ENCODE data around the gene RAI1. TPM values are rescaled to one million over a fixed set of nuclear protein-coding genes. Genes with fewer than 3 reads are reported as not detected.

Gene RAI1
- total RNA-seq, 1 donor from 2014 or later, result 31.1 TPM

- ATAC-seq (no peak), DNase-seq (no peak)
- Histone ChIP-seq H3K4me3 (no peak overlapping the region), H3K9me3 (no peaks in the 10 kb centered on the region), H3K4me1 (peaks cover 63% of the 10 kb centered on the region), H3K27me3 (ENCODE audit: low read depth) (no peaks in the 10 kb centered on the region), H3K27ac (no peak overlapping the region), H3K36me3 (peaks cover 11% of the 10 kb centered on the region)
- intact Hi-C loops (cut with DNase I), result no loop called here
- no peak for TF ChIP-seq CTCF (IDR thresholded peaks at IDR 0.05)
These were observed 152.6 kb downstream of the RAI1 start for GRCh38 chr17:17833658-17834357.

GRCh38 chr17:17834974-17835373 is 153.7 kb downstream of the RAI1 start:
- ATAC-seq (no peak), DNase-seq (no peak)
- Histone ChIP-seq H3K36me3 (peaks cover 11% of the 10 kb centered on the region), H3K4me3 (peak overlapping the region; percentile 98), H3K9me3 (no peaks in the 10 kb centered on the region), H3K27ac (peak overlapping the region; percentile 100), H3K27me3 (ENCODE audit: low read depth) (no peaks in the 10 kb centered on the region), H3K4me1 (peaks cover 72% of the 10 kb centered on the region)
- intact Hi-C loops (cut with DNase I), result no loop called here
- no peak for TF ChIP-seq CTCF (IDR thresholded peaks at IDR 0.05)

- H3K27me3 ChIP-seq (ENCODE audit: low read depth), result no peaks in the 10 kb centered on the region
- peak overlapping the region; percentile 98 for H3K4me3 ChIP-seq
- DNase-seq, result peak; percentile 39
- intact Hi-C loops (cut with DNase I), result no loop called here
- peaks cover 70% of the 10 kb centered on the region for H3K4me1 ChIP-seq
- no peaks in the 10 kb centered on the region for H3K9me3 ChIP-seq
- ATAC-seq, result no peak
- H3K36me3 ChIP-seq, result peaks cover 11% of the 10 kb centered on the region
- TF ChIP-seq CTCF (IDR thresholded peaks at IDR 0.05), result no peak
- peak overlapping the region; percentile 100 for H3K27ac ChIP-seq
These were observed 154.4 kb downstream of the RAI1 start for GRCh38 chr17:17835415-17836249.

GRCh38 chr17:17836250-17836817 is 155.1 kb downstream of the RAI1 start:
- Histone ChIP-seq H3K27ac (peak overlapping the region; percentile 100), H3K27me3 (ENCODE audit: low read depth) (no peaks in the 10 kb centered on the region), H3K36me3 (peaks cover 11% of the 10 kb centered on the region), H3K9me3 (no peaks in the 10 kb centered on the region), H3K4me1 (peaks cover 70% of the 10 kb centered on the region), H3K4me3 (peak overlapping the region; percentile 98)
- ATAC-seq, result peak; percentile 83 to 88
- DNase-seq, result peak; percentile 98
- no peak for TF ChIP-seq CTCF (IDR thresholded peaks at IDR 0.05)
- intact Hi-C loops (cut with DNase I), result no loop called here

- TF ChIP-seq CTCF (IDR thresholded peaks at IDR 0.05), result no peak
- intact Hi-C loops (cut with DNase I), result no loop called here
- Histone ChIP-seq H3K36me3 (peaks cover 9% of the 10 kb centered on the region), H3K9me3 (no peaks in the 10 kb centered on the region), H3K27me3 (ENCODE audit: low read depth) (no peaks in the 10 kb centered on the region), H3K27ac (peak within 1 kb of the TSS; percentile 100), H3K4me1 (peaks cover 69% of the 10 kb centered on the region), H3K4me3 (peak within 1 kb of the TSS; percentile 98)
- ATAC-seq (peak; percentile 29 to 33), DNase-seq (peak; percentile 73)
These were observed 155.6 kb downstream of the RAI1 start, which contains the start of gene SREBF1 for GRCh38 chr17:17836818-17837379. Gene SREBF1 (minus strand): TSS chr17:17836986. CDS start chr17:17836817, 169 bp downstream.
